GM23248 (cell line): ENCODE results near the gene CACNA1D.

Experiments
- EZH2 ChIP-seq: fragments of 200-600 bp; sonication (generic); IDR thresholded peaks from 2 replicates; pipeline ENCODE4 v1.6.1; 2018; ENCODE audit warnings: antibody characterized with exemption, mild to moderate bottlenecking; ENCODE audit not compliant: insufficient read depth, poor library complexity, severe bottlenecking
- EZH2phosphoT487 ChIP-seq: fragments of 200-600 bp; sonication (generic); IDR thresholded peaks from 2 replicates; pipeline ENCODE4 v1.6.1; 2018; ENCODE audit warnings: antibody characterized with exemption, moderate library complexity, mild to moderate bottlenecking, low read depth; ENCODE audit not compliant: insufficient read depth

DNA sequence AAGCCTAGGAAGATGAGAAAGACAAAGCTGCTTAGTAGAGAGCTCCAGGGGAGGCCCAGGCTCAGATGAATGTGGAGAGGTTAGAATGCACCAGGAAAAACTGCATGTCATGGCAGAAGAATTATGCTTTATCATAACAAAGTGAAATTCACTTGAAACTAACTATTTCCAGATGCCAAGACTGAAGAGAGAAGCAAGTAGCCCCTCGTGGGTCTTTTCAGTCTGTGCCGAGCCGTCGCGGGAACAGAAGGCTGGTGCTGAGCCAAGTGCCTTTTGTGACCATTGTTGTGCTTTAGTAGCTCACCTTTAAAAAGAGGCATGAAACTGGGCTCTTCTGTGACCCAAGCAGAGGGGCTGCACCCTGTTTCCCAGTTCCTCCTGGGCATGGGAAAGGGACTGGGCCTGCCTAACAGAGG lies 278.6 kb downstream of the CACNA1D start:
- TF ChIP-seq EZH2 (no peak), EZH2phosphoT487 (no peak)
